OCI-M2 (cell line): ENCODE results near the gene KAT7.

Experiments
- DNase-seq: peaks from one replicate; lab custom pipeline; 2025; ENCODE audit not compliant: unreplicated experiment; lab: John Stamatoyannopoulos, UW

Gene KAT7

GRCh38 chr17:49839455-49839854 lies 51.0 kb downstream of the KAT7 start:
- no peak for DNase-seq

DNA sequence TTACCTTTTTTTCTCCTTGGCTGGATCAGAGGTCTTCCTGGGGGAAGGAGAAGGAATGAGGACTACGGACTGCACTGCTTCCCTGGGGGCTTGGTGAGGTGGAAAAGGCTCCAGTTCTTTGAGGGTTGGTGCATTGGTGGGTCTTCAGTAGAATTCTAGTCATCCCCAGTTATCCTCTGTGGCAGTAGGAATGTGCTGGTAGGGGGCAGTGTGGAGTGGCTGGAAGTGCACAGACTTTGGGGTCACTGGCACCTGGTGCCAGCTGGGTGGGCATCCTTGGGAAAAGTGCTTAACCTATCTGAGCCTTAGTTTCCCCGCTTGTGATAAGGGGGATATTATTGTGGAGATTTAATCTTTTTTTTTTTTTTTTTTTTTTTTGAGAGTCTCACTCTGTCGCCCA lies 53.1 kb downstream of the KAT7 start:
- DNase-seq = no peak

GRCh38 chr17:49842371-49842770 lies 53.9 kb downstream of the KAT7 start:
- DNase-seq = no peak

- no peak for DNase-seq
These were observed 54.4 kb downstream of the KAT7 start for GRCh38 chr17:49842846-49843245.

- no peak for DNase-seq
These were observed 55.4 kb downstream of the KAT7 start for GRCh38 chr17:49843774-49844350.

DNA sequence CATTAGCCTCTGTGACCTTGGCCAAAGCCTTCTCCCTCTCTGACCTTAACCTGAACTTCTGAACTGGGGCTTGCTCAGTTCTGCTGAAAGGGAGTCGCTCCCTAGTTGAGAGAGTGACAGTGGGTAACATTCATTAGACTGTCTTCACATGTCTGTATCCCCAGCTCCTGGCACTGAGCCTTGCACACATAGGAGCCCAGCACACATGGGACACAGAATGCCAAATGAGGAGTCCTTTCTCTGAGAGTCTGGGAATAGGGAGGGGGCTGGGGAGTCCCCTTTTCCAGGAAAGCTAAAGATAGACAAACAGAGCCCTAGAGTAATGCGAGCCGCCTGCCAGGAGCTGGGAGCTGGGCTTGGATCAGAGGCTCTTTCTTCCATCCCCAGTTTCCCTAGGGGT lies 56.8 kb downstream of the KAT7 start:
- DNase-seq = no peak

- DNase-seq = no peak
These were observed 58.6 kb downstream of the KAT7 start for GRCh38 chr17:49846938-49847712.

DNA sequence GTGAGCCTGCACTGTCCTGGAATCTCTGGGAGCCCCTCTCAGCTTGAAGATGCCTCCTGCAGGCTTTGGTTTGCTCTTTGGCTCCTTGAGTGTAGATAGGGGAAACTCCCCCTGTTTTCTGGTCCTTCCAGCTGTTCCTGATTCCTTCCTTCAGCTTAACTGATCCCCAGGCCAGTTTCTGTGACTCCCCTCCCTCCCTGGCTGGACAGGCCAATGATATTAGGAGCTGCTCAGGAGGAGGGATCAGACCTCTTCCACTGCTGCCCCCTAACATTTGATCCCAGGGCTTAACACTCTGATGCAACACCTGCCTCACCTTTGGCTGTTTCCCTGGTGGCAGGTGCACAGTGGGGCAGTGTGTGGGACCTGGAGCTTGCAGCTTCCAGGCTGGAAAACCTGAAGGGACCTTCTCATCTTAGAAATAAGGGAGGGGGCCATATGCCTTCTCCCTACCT lies 59.6 kb downstream of the KAT7 start, which contains the start of gene TAC4:
Gene TAC4, minus strand, starts transcription at position 51 of the 455 bp plus-strand sequence. CDS start 52 bp downstream, outside the sequence.
- DNase-seq = no peak

DNA sequence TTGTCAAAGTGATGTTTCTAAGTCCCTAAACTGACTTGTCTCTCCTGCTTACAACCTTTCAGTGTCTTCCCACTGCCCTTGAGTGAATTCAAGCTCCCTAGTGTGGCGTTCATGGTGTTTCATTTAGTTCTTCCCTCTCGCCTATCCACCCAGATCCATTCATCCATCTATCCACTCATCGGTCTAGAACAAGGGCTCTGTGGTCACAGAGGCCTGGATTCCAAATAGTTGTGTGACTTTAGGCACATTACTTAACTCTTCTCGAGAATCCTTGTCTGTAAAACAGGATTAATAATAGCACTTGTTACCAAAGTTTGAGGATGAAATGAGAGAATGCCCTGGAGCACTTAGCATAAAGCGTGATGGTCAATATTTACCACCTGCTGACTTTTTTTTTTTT lies 60.3 kb downstream of the KAT7 start:
- no peak for DNase-seq

DNA sequence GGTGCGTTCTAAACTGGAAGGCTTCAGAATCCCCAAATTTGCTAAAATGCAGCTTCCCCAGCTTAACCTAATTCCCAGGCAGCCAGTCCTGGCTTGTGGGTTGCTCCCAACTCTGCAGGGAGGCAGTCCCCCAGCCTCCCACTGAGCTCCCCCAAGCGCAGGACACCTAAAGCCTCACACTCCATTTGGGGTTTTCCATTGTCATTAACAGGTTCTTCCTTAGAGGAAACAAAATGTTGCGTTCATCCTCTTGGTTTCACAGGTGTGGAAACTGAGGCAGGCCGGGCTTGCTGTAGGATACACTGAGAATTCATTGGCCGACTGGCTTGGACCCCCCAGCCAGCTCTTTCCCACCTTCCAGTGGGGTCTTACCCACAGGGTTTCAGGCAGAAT lies 61.7 kb downstream of the KAT7 start:
- DNase-seq = no peak

- DNase-seq = no peak
These were observed 62.4 kb downstream of the KAT7 start for GRCh38 chr17:49850772-49851386.

- peak; percentile 40 for DNase-seq
These were observed 63.2 kb downstream of the KAT7 start for GRCh38 chr17:49851387-49852291.

GRCh38 chr17:49853470-49854015 lies 65.1 kb downstream of the KAT7 start:
- DNase-seq = no peak

DNA sequence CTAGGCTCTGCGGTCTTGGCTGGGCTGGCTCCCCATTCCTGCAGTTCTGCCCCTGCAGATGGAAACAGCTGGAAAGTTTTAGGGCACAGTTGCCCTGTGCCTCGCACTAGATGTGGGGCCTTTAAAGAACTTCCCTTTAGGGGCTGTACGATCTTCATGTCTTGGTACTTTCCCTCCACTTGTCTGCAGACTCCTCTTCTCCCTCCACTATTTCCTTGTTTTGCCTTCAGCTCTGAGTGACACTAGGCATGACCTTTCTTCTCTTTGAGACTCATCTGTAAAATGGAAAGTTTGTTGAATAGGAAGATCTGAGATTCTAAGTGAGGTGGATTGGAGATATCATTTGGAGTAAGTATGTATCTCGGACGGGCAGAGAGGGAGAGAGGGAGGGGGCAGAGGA lies 65.6 kb downstream of the KAT7 start:
- DNase-seq = no peak

DNA sequence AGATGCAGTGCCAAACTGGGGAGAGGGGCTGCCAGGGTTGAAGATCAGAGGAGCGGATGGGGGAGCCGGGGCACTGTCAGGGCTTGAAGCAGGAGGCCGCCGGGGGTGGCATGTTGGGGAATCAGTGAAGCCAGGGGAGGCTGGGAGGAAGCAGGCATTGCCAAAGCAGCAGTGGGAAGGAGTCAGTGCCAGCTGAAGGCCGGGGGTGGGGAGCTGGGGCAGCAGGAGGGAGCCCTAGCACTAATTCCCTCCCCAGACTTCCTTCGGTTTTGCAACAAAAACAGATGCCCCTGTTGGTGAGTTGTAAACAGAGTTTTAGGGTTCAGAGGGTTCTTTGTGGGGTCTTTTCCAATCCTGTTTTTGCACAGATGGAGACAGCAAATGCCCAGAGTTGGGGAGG lies 70.3 kb downstream of the KAT7 start:
- DNase-seq = no peak

DNA sequence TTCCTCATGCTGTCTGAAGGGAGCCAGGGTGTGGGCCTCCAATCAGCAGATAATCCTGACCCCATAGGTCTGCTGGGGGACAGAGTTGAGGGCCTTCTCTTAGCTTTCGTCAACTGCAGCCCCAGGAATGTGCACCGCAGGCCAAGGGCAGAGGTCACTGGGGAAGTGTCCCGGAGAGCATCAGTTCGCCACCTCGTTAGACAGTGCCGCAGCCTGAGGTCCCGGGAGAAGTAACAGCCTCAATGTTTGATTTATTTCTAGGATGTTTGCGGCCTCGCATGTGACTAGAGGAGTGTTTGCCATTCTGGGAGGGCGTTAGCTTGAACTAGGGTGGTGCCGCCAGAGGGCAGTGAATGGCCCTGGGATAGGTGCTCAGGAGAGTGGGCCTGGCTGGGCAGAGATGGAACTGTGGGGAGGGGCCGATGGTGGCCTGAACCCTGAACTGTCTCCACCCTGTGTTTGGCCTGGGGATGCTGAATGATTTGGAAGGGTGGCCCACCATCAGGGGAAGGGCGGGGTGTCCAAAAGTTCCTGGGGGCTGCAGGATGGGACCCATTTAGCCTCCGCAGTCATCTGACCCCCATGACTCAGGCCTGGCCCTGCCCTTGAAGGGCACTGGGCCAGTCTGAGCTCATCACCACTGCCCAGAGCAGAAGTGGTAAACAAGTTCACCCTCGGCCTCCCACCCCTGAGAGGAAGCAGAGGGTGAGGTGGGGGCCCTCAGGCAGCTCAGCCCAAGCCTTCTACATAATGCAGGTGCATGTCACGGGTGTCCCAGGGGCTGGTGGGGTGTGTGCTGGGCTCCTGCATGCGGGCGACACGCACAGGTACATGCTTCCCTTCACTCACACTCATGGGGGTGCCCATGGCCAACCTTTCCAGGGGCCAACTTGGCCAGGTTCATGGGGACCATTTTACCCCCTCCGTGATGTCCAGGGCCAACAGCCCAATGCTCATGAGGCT lies 71.8 kb downstream of the KAT7 start:
- no peak for DNase-seq

- DNase-seq = no peak
These were observed 72.8 kb downstream of the KAT7 start for GRCh38 chr17:49861150-49861884.

- no peak for DNase-seq
These were observed 74.4 kb downstream of the KAT7 start for GRCh38 chr17:49862781-49863331.

DNA sequence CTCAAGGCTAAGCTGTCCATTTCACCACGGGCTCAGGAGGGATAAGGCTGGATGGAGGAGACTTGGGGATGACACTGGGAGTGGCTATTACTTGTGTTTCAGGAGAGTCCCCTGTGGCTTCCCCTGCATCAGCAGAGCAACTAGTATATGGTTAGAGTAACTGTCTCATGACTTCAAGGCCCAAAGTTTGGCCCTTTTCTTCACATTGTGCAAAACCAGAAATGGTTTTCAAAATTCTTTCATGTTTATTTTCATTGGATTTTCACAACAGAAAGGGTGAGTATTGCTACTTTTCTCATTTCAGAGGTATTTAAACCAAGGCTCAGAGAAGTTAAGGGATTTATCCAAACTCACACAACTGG lies 77.5 kb downstream of the KAT7 start:
- no peak for DNase-seq
